ENCODE results near the gene PCGF2.
A peak's percentile ranks its signal among the peaks of the same experiment; 100 is the strongest.

DNA sequence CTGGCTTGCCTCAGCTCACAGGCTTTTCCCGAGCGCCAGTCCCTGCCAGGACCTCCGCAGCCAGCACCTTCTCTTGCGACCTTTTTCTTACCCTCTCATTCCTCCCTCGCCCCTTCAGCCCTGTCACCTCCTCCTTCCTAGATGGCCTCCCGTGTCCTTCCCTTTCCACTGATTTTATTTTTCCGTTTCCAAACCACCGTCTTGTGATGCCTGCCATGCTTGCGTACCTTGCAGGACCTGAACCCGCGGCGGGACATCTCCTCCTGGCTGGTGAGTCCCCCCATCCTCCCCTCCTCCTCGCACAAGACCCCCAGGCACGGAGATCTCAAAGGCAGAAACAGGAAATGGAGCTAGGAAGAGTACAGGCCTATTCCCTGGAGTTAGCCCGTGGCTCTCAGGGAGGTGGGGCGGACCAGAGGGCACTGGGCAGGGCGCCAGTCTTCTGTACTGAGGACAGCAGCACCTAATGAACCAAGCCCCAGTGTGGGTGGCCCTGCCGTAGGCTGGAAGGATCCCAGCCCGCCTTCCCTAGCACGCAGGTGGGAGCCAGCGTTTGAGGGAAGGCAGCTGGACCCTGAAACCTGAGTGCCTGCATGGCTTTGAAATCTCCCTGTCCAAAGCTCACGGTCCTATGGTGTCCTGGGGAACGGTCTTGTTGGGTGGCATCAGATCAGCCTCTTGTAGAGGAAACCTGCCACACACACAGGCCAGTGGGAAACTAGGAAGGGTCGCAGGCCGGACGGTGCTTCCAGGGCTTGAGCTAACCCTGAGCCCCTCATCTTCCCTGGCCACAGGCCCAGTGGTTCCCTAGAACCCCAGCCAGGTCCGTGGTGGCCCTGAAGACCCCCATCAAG lies 17.4 kb downstream of the PCGF2 start:
- TF ChIP-seq, protein P1, sequence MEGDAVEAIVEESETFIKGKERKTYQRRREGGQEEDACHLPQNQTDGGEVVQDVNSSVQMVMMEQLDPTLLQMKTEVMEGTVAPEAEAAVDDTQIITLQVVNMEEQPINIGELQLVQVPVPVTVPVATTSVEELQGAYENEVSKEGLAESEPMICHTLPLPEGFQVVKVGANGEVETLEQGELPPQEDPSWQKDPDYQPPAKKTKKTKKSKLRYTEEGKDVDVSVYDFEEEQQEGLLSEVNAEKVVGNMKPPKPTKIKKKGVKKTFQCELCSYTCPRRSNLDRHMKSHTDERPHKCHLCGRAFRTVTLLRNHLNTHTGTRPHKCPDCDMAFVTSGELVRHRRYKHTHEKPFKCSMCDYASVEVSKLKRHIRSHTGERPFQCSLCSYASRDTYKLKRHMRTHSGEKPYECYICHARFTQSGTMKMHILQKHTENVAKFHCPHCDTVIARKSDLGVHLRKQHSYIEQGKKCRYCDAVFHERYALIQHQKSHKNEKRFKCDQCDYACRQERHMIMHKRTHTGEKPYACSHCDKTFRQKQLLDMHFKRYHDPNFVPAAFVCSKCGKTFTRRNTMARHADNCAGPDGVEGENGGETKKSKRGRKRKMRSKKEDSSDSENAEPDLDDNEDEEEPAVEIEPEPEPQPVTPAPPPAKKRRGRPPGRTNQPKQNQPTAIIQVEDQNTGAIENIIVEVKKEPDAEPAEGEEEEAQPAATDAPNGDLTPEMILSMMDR (IDR thresholded peaks at IDR 0.05) = no peak
- TF ChIP-seq EP300 (IDR thresholded peaks at IDR 0.05) = peak in 1 of 2 donors; percentile 30
